ENCODE data around the gene ERCC2. TPM values are rescaled to one million over a fixed set of nuclear protein-coding genes. Genes with fewer than 3 reads are reported as not detected.

ERCC2 gene
- total and polyA plus RNA-seq, 2 of the 8 experiments (the other 6 are each of a cell fraction or from before 2014, with no cell fraction given): 107 to 117 TPM

GRCh38 chr19:45419895-45420294 is 49.5 kb upstream of the ERCC2 start:
- H2BK12ac ChIP-seq (ENCODE audit: low read depth, low read length): no peak overlapping the region
- peaks cover 0 to 9% of the 10 kb centered on the region in 2 experiments; a peak in 1 of 4 replicates for H3K79me2 ChIP-seq (ENCODE audit: control insufficient read depth in 1 of 2, insufficient read depth in 2 of 2, low read length in 2 of 2)
- no peak overlapping the region for H2BK5ac ChIP-seq (ENCODE audit: low read depth, low read length)
- H3K56ac ChIP-seq (replicated peaks; ENCODE audit: insufficient read length, low read depth, low read length): no peak overlapping the region
- H3K27me3 ChIP-seq (replicated peaks in 1 of 4; ENCODE audit: control insufficient read depth in 3 of 4, extremely low read depth in 1 of 4, insufficient read depth in 3 of 4, low read length in 3 of 4): no peaks in the 10 kb centered on the region
- H3K14ac ChIP-seq (ENCODE audit: insufficient read length): no peak overlapping the region
- no peak overlapping the region for H3K4ac ChIP-seq (replicated peaks; ENCODE audit: insufficient read length, low read depth, low read length)
- POLR2A ChIA-PET (ENCODE audit: partially characterized antibody): interaction anchor here (0.9 to 1.9 kb wide), 3 partner anchors 8 to 14 kb away, joined by 3 to 9 read pairs (median 5); no protein-coding TSS in a partner anchor
- H3K27ac ChIP-seq (ENCODE audit: low read depth, low read length): no peak overlapping the region
- no peak for FAIRE-seq
- peaks cover 0 to 11% (median 6%) of the 10 kb centered on the region in 4 experiments; a peak in 6 of 7 replicates for H3K4me1 ChIP-seq (replicated peaks in 1 of 4; ENCODE audit: control insufficient read depth in 3 of 4, insufficient read depth in 4 of 4, low read length in 3 of 4)
- TF ChIP-seq CBX8 (IDR thresholded peaks at IDR 0.05; ENCODE audit: borderline replicate concordance, low read depth, low read length) (no peak), CTBP2 (IDR thresholded peaks at IDR 0.05; ENCODE audit: borderline replicate concordance, insufficient read depth, insufficient read length, low read length) (no peak), ASH2L (IDR thresholded peaks at IDR 0.05; ENCODE audit: low read length) (no peak), TBP (IDR thresholded peaks at IDR 0.05; ENCODE audit: low read depth, low read length) (no peak), EGR1 (IDR thresholded peaks at IDR 0.05; ENCODE audit: borderline replicate concordance, low read depth, low read length) (no peak), CHD2 (IDR thresholded peaks at IDR 0.05; ENCODE audit: low read length) (no peak), SAP30 (IDR thresholded peaks at IDR 0.05; ENCODE audit: insufficient read depth, insufficient replicate concordance, low read length) (no peak), NANOG (IDR thresholded peaks at IDR 0.05; ENCODE audit: insufficient read depth, low read depth, low read length, poor library complexity, severe bottlenecking) (no peak), RAD21 (IDR thresholded peaks at IDR 0.05 in 1 of 2, conservative IDR thresholded peaks at IDR 0.05 in 1 of 2; ENCODE audit: low read depth in 2 of 2, low read length in 2 of 2) (no peak), USF2 (IDR thresholded peaks at IDR 0.05; ENCODE audit: low read length) (no peak), GTF2F1 (IDR thresholded peaks at IDR 0.05; ENCODE audit: borderline replicate concordance, low read depth, low read length) (no peak)
- H2BK15ac ChIP-seq (ENCODE audit: low read length): no peak overlapping the region
- WGBS, 2 experiments (ENCODE audit: extremely low coverage in 1 of 2, insufficient coverage in 1 of 2, insufficient read length in 1 of 2, insufficient replicate concordance in 2 of 2, low coverage in 1 of 2, low lambda C conversion rate in 2 of 2, missing lambda C conversion rate in 1 of 2): no CpG with 5 or more reads among the region's 3 CpGs
- H4K20me1 ChIP-seq (replicated peaks in 1 of 2; ENCODE audit: control insufficient read depth in 1 of 2, insufficient read depth in 2 of 2, low read length in 2 of 2): peaks cover 0 to 6% of the 10 kb centered on the region in 2 experiments
- H4K5ac ChIP-seq (ENCODE audit: insufficient read length, low read depth, low read length): no peak overlapping the region
- H3K79me1 ChIP-seq (ENCODE audit: low read depth, low read length): peaks cover 2% of the 10 kb centered on the region; the same call in 1 of the 2 replicates
- H4K8ac ChIP-seq (ENCODE audit: extremely low read depth, insufficient read depth, low read length): no peak overlapping the region
- no peak overlapping the region for H2BK20ac ChIP-seq (ENCODE audit: low read length)
- H3K36me3 ChIP-seq (ENCODE audit: control insufficient read depth in 2 of 4, insufficient read depth in 4 of 4, low read length in 3 of 4): peaks cover 0 to 10% (median 6%) of the 10 kb centered on the region in 4 experiments; a peak in 5 of 8 replicates
- CTCF ChIA-PET (ENCODE audit: partially characterized antibody): interaction anchor here (0.9 to 2.4 kb wide), 3 partner anchors 16 to 59 kb away, joined by 3 to 9 read pairs (median 4); no protein-coding TSS in a partner anchor
- H4K91ac ChIP-seq (replicated peaks; ENCODE audit: insufficient read length, low read length): no peak overlapping the region
- no peak overlapping the region for H2AK5ac ChIP-seq (ENCODE audit: low read depth, low read length)
- H2AFZ ChIP-seq (ENCODE audit: low read length): no peak overlapping the region
- no peak overlapping the region for H3K4me3 ChIP-seq (ENCODE audit: extremely low read depth in 1 of 4, insufficient read depth in 2 of 4, low read depth in 3 of 4, low read length in 4 of 4)
- peaks cover 10% of the 10 kb centered on the region for H3K23me2 ChIP-seq (ENCODE audit: low read depth, low read length)
- no peaks in the 10 kb centered on the region for H3K9me3 ChIP-seq (ENCODE audit: insufficient read depth in 2 of 2, low read depth in 1 of 2, low read length in 1 of 2)
- H2BK120ac ChIP-seq (replicated peaks; ENCODE audit: low read depth, low read length): no peak overlapping the region
- H3K4me2 ChIP-seq (ENCODE audit: insufficient read depth in 1 of 2, low read depth in 2 of 2, low read length in 2 of 2): no peak overlapping the region
- no peak overlapping the region for H3K9ac ChIP-seq (replicated peaks in 1 of 4; ENCODE audit: extremely low read depth in 1 of 4, low read depth in 3 of 4, low read length in 3 of 4)
- no peak overlapping the region for H3K18ac ChIP-seq (ENCODE audit: extremely low read depth, low read length)
- H3K23ac ChIP-seq (ENCODE audit: insufficient read length): no peak overlapping the region
- DNase-seq (ENCODE audit: low read depth in 1 of 2, low spot score in 2 of 2): no peak
